ENCODE results near the gene JTB.
"Not testable (repeated sequence)": the region's sequence is repeated elsewhere in the genome, so short reads cannot be mapped to it uniquely, and the experiment has no call there.

The JTB gene

GRCh38 chr1:153985941-153986761, 8.7 kb upstream of the JTB start, which contains the start of gene RAB13:
RAB13 (minus strand) TSS chr1:153986339; CDS start chr1:153986236, 103 bp downstream.
- H3K4me1 Mint-ChIP-seq (ENCODE audit: low read depth), result peaks cover 46% of the 10 kb centered on the region
- H3K27ac Mint-ChIP-seq, result peak within 1 kb of the TSS; percentile 97
- H3K9me3 Mint-ChIP-seq, result no peaks in the 10 kb centered on the region
- H3K4me3 Mint-ChIP-seq, result peak within 1 kb of the TSS; percentile 91
- H3K27me3 Mint-ChIP-seq, result no peaks in the 10 kb centered on the region
- H3K36me3 Mint-ChIP-seq (ENCODE audit: low read depth), result peaks cover 10% of the 10 kb centered on the region

DNA sequence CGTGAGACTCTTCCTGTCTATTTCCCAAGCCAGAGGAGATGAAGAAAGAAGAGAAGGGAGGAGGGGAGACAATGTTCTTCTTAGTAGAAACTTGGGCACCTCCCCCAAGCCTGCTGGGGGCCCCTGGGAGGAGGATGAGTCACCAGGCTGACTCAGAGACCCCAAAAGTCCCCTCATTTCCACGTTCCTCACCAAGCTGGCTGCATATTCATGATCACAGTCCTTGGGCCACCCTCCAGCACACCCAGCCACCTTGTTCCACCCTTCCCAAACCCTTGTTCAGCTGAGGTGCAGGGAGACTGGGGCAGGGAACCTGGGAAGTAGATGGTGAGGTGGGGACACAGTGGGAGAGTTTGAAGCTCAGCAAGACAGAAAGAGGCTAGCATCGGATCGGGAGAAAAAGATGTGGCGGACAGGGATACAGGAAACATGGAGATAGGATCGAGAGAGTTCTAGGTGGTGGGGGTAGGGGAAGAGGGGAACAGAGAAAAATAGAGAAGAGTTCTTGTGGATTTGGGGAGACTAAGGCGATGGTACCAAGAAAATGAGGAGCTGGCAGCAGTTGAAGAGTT, 8.0 kb upstream of the JTB start:
- H3K27me3 Mint-ChIP-seq, result no peaks in the 10 kb centered on the region
- H3K9me3 Mint-ChIP-seq, result no peaks in the 10 kb centered on the region
- peaks cover 42% of the 10 kb centered on the region for H3K4me1 Mint-ChIP-seq (ENCODE audit: low read depth)
- H3K4me3 Mint-ChIP-seq, result peak overlapping the region; percentile 91
- H3K27ac Mint-ChIP-seq, result peak overlapping the region; percentile 97
- peaks cover 4% of the 10 kb centered on the region for H3K36me3 Mint-ChIP-seq (ENCODE audit: low read depth)

- no peaks in the 10 kb centered on the region for H3K27me3 Mint-ChIP-seq
- peaks cover 4% of the 10 kb centered on the region for H3K36me3 Mint-ChIP-seq (ENCODE audit: low read depth)
- peaks cover 34% of the 10 kb centered on the region for H3K4me1 Mint-ChIP-seq (ENCODE audit: low read depth)
- peak overlapping the region; percentile 26 for H3K27ac Mint-ChIP-seq
- H3K4me3 Mint-ChIP-seq, result peak overlapping the region; percentile 34
- no peaks in the 10 kb centered on the region for H3K9me3 Mint-ChIP-seq
Observed at GRCh38 chr1:153984123-153984894, 6.8 kb upstream of the JTB start.

- H3K27me3 Mint-ChIP-seq; H3K9me3 Mint-ChIP-seq; H3K36me3 Mint-ChIP-seq (ENCODE audit: low read depth); H3K27ac Mint-ChIP-seq; H3K4me3 Mint-ChIP-seq: not testable (repeated sequence)
- H3K4me1 Mint-ChIP-seq (ENCODE audit: low read depth), result peaks cover 41% of the 10 kb centered on the region
Observed at GRCh38 chr1:153981735-153982134, 4.3 kb upstream of the JTB start.

- not testable (repeated sequence) for H3K27ac Mint-ChIP-seq, H3K9me3 Mint-ChIP-seq, H3K27me3 Mint-ChIP-seq
- Mint-ChIP-seq H3K4me1 (ENCODE audit: low read depth) (peaks cover 40% of the 10 kb centered on the region), H3K36me3 (ENCODE audit: low read depth) (peaks cover 32% of the 10 kb centered on the region), H3K4me3 (peak overlapping the region; percentile 98)
Observed at GRCh38 chr1:153979091-153979490, 1.6 kb upstream of the JTB start.

GRCh38 chr1:153978274-153978909, 918 bp upstream of the JTB start:
- Mint-ChIP-seq H3K27ac (peak overlapping the region; percentile 98), H3K36me3 (ENCODE audit: low read depth) (peaks cover 35% of the 10 kb centered on the region), H3K4me1 (ENCODE audit: low read depth) (peaks cover 42% of the 10 kb centered on the region), H3K4me3 (peak overlapping the region; percentile 98), H3K27me3 (no peaks in the 10 kb centered on the region), H3K9me3 (no peaks in the 10 kb centered on the region)

- Mint-ChIP-seq H3K4me1 (ENCODE audit: low read depth) (peaks cover 54% of the 10 kb centered on the region), H3K4me3 (peak overlapping the region; percentile 98), H3K27ac (peak overlapping the region; percentile 98), H3K9me3 (no peaks in the 10 kb centered on the region), H3K36me3 (ENCODE audit: low read depth) (peaks cover 31% of the 10 kb centered on the region), H3K27me3 (no peaks in the 10 kb centered on the region)
Observed at GRCh38 chr1:153976819-153977249, 640 bp downstream of the JTB start.

GRCh38 chr1:153973525-153973924, 3.9 kb downstream of the JTB start:
- Mint-ChIP-seq H3K9me3 (no peaks in the 10 kb centered on the region), H3K4me1 (ENCODE audit: low read depth) (peaks cover 59% of the 10 kb centered on the region), H3K27me3 (no peaks in the 10 kb centered on the region), H3K4me3 (no peak overlapping the region), H3K36me3 (ENCODE audit: low read depth) (peaks cover 31% of the 10 kb centered on the region), H3K27ac (no peak overlapping the region)

- Mint-ChIP-seq H3K4me1 (ENCODE audit: low read depth) (peaks cover 56% of the 10 kb centered on the region), H3K4me3 (no peak overlapping the region), H3K27ac (no peak overlapping the region)
Observed at GRCh38 chr1:153973071-153973470, 4.4 kb downstream of the JTB start.

GRCh38 chr1:153970346-153970745, 7.1 kb downstream of the JTB start:
- H3K4me3 Mint-ChIP-seq, result no peak overlapping the region
- H3K4me1 Mint-ChIP-seq (ENCODE audit: low read depth), result peaks cover 60% of the 10 kb centered on the region
- H3K27ac Mint-ChIP-seq, result no peak overlapping the region

More at GRCh38 chr1:153973071-153973470, 4.4 kb downstream of the JTB start:
- H3K36me3 Mint-ChIP-seq (ENCODE audit: low read depth), result peaks cover 31% of the 10 kb centered on the region
- H3K27me3 Mint-ChIP-seq, result no peaks in the 10 kb centered on the region
- H3K9me3 Mint-ChIP-seq, result no peaks in the 10 kb centered on the region

DNA sequence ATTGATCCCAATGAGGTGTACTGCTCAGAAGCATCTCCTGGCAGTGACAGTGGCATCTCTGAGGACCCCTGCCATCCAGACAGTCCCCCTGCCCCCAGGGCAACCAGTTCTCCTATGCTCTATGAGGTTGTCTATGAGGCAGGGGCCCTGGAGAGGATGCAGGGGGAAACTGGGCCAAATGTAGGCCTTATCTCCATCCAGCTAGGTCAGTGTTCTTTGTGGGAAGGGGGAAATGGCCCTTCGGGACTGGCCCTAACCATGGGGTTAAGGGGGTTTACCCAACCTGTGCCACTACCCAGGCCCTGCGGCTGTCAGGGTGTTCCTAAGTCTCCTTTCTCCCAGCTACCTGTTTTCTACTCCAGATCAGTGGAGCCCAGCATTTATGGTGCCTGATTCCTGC, 8.5 kb downstream of the JTB start:
- no peaks in the 10 kb centered on the region for H3K27me3 Mint-ChIP-seq
- peaks cover 5% of the 10 kb centered on the region for H3K36me3 Mint-ChIP-seq (ENCODE audit: low read depth)
- H3K4me3 Mint-ChIP-seq, result no peak overlapping the region
- H3K9me3 Mint-ChIP-seq, result no peaks in the 10 kb centered on the region
- peaks cover 56% of the 10 kb centered on the region for H3K4me1 Mint-ChIP-seq (ENCODE audit: low read depth)
- H3K27ac Mint-ChIP-seq, result peak overlapping the region; percentile 29

More at GRCh38 chr1:153970346-153970745, 7.1 kb downstream of the JTB start:
- Mint-ChIP-seq H3K27me3 (no peaks in the 10 kb centered on the region), H3K9me3 (no peaks in the 10 kb centered on the region), H3K36me3 (ENCODE audit: low read depth) (peaks cover 16% of the 10 kb centered on the region)

DNA sequence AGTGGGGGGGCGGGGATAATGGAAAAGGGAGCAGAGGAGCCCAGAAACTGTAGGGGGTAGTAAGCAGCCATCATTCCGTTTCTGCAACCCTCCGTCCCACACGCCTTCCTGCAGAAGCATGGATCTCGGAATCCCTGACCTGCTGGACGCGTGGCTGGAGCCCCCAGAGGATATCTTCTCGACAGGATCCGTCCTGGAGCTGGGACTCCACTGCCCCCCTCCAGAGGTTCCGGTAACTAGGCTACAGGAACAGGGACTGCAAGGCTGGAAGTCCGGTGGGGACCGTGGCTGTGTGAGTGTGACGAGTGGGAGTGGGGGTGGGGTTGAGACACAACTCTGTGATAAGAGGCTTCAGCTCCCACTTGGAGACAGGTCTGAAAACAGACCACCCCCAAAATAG, 9.1 kb downstream of the JTB start:
- Mint-ChIP-seq H3K36me3 (ENCODE audit: low read depth) (peaks cover 4% of the 10 kb centered on the region), H3K9me3 (no peaks in the 10 kb centered on the region), H3K27me3 (no peaks in the 10 kb centered on the region), H3K4me1 (ENCODE audit: low read depth) (peaks cover 61% of the 10 kb centered on the region), H3K27ac (no peak overlapping the region), H3K4me3 (peak overlapping the region; percentile 27)

DNA sequence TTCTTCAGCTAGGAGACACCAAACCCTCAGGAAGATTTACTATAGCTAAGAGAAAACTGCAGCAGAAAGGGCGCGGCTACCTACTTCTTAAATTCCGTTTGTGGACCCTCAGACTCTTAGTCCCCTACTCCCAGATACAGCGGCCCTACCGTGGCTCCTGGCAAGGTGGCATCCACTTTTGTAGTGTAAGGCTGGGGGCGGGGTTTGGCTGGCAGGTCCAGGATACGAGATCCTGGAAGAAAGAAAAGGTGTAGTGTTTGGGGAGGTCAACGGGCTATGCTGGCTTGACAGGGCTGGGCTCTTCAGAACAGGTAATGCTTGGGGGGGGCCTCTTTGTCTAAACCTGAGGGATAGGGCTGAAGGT, 9.5 kb downstream of the JTB start:
- peak overlapping the region; percentile 93 for H3K4me3 Mint-ChIP-seq
- peaks cover 4% of the 10 kb centered on the region for H3K36me3 Mint-ChIP-seq (ENCODE audit: low read depth)
- no peaks in the 10 kb centered on the region for H3K9me3 Mint-ChIP-seq
- peak overlapping the region; percentile 96 for H3K27ac Mint-ChIP-seq
- H3K27me3 Mint-ChIP-seq, result no peaks in the 10 kb centered on the region
- H3K4me1 Mint-ChIP-seq (ENCODE audit: low read depth), result peaks cover 60% of the 10 kb centered on the region

DNA sequence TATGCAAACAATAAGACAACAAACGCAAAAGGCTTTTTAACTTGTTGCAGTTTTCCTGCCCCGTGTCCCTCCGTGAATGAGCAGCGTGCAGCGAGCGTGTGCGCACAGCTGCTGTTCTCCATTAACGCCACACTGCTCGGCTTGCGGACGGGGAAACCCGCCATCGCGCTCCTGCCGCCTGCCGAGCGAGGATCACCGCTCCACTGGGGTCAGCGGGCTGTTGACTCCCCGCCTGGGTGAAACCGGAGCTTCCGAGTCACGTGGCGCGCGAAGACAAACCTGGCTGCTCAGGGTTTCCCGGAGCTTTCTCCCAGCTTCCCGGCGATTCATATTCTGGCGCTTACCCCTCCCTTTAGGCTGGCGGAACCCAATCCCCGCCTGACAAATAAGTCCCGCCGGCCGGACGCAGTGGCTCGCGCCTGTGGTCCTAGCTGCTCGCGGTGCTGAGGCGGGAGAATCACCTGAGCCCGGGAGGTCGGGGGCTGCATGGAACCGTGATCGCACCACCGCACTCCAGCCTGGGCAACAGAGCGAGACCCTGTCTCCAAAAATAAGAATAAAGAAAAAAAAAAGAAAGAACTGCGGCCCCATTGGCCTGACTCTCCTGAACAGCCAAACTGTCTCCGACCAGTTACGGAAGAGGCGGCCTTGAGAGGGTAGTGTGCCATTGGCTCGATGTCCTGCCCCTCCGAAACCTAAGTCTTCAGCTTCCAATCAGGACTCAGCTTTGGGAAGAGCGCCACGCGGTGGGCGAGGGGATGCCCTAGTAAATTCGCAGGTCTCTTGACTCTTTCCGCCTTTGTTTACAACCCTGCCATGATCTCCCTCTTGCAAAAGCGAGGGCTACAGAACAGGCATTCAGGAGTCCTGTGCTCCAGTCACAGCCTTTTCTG, 10.1 kb downstream of the JTB start, which contains the start of gene CREB3L4:
TSS of gene CREB3L4 (plus strand) at position 796 of the 893 bp plus-strand sequence. CDS start 624 bp downstream, outside the sequence.
- Mint-ChIP-seq H3K36me3 (ENCODE audit: low read depth) (peaks cover 4% of the 10 kb centered on the region), H3K9me3 (no peaks in the 10 kb centered on the region), H3K27me3 (no peaks in the 10 kb centered on the region), H3K4me3 (peak within 1 kb of the TSS; percentile 93), H3K27ac (peak within 1 kb of the TSS; percentile 96), H3K4me1 (ENCODE audit: low read depth) (peaks cover 59% of the 10 kb centered on the region)

Measured in stimulated activated naive CD8-positive, alpha-beta T cell treated with anti-CD3 and anti-CD28 coated beads, Interleukin-15, Interleukin-2, amounts not matched to agents 100 ng/mL and 50 ng/mL, for 24 hours (primary cell).